Measurements from ENCODE around the gene MRPL49. TPM values are rescaled to one million over a fixed set of nuclear protein-coding genes. Genes with fewer than 3 reads are reported as not detected.
A peak's percentile ranks its signal among the peaks of the same experiment; 100 is the strongest.

The MRPL49 gene
- total and polyA plus RNA-seq, 2 of the 13 experiments (the other 11 are each of a cell fraction or from before 2014, with no cell fraction given) = 39.2 to 53.3 TPM

- peak; percentile 61 for TF ChIP-seq YY1 (IDR thresholded peaks at IDR 0.05; ENCODE audit: insufficient read depth, insufficient replicate concordance, low read depth, low read length)
- TF ChIP-seq ZSCAN25 (CRISPR knock-in tag; IDR thresholded peaks at IDR 0.05) = peak; percentile 35; the same call in 1 of the 2 replicates
- no peak for TF ChIP-seq ZSCAN9 (CRISPR knock-in tag; IDR thresholded peaks at IDR 0.05; ENCODE audit: borderline replicate concordance)
- peak; percentile 84 for TF ChIP-seq SALL2 (CRISPR knock-in tag; IDR thresholded peaks at IDR 0.05)
- 0 out of 2 replicates have a peak, but pooled peaks have one; percentile 53 for TF ChIP-seq EED (CRISPR knock-in tag; IDR thresholded peaks at IDR 0.05)
- TF ChIP-seq NFYC (CRISPR knock-in tag; IDR thresholded peaks at IDR 0.05) = peak; percentile 86
- TF ChIP-seq ETV5 (CRISPR knock-in tag; IDR thresholded peaks at IDR 0.05; ENCODE audit: borderline replicate concordance) = peak; percentile 34; the same call in 1 of the 2 replicates
- TF ChIP-seq, protein P1, sequence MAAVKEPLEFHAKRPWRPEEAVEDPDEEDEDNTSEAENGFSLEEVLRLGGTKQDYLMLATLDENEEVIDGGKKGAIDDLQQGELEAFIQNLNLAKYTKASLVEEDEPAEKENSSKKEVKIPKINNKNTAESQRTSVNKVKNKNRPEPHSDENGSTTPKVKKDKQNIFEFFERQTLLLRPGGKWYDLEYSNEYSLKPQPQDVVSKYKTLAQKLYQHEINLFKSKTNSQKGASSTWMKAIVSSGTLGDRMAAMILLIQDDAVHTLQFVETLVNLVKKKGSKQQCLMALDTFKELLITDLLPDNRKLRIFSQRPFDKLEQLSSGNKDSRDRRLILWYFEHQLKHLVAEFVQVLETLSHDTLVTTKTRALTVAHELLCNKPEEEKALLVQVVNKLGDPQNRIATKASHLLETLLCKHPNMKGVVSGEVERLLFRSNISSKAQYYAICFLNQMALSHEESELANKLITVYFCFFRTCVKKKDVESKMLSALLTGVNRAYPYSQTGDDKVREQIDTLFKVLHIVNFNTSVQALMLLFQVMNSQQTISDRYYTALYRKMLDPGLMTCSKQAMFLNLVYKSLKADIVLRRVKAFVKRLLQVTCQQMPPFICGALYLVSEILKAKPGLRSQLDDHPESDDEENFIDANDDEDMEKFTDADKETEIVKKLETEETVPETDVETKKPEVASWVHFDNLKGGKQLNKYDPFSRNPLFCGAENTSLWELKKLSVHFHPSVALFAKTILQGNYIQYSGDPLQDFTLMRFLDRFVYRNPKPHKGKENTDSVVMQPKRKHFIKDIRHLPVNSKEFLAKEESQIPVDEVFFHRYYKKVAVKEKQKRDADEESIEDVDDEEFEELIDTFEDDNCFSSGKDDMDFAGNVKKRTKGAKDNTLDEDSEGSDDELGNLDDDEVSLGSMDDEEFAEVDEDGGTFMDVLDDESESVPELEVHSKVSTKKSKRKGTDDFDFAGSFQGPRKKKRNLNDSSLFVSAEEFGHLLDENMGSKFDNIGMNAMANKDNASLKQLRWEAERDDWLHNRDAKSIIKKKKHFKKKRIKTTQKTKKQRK (IDR thresholded peaks at IDR 0.05; ENCODE audit: low read length) = no peak
- peak; percentile 35; the same call in 1 of the 2 replicates for TF ChIP-seq ZBTB7A (CRISPR knock-in tag; IDR thresholded peaks at IDR 0.05)
- 0 out of 2 replicates have a peak, but pooled peaks have one; percentile 23 for TF ChIP-seq KAT8 (CRISPR knock-in tag; IDR thresholded peaks at IDR 0.05)
- TF ChIP-seq NR2F6 (IDR thresholded peaks at IDR 0.05) = no peak
- 0 out of 2 replicates have a peak, but pooled peaks have one; percentile 23 for TF ChIP-seq NR2F6 (CRISPR knock-in tag; IDR thresholded peaks at IDR 0.05)
- TF ChIP-seq KAT2B (IDR thresholded peaks at IDR 0.05; ENCODE audit: borderline replicate concordance, low read depth, low read length) = no peak
- TF ChIP-seq CSRNP1 (CRISPR knock-in tag; IDR thresholded peaks at IDR 0.05) = peak; percentile 75
- TF ChIP-seq ZNF557 (CRISPR knock-in tag; IDR thresholded peaks at IDR 0.05) = 0 out of 2 replicates have a peak, but pooled peaks have one; percentile 48
- no peak for TF ChIP-seq CENPBD1 (CRISPR knock-in tag; IDR thresholded peaks at IDR 0.05; ENCODE audit: borderline replicate concordance, low read depth)
- TF ChIP-seq, protein P2, sequence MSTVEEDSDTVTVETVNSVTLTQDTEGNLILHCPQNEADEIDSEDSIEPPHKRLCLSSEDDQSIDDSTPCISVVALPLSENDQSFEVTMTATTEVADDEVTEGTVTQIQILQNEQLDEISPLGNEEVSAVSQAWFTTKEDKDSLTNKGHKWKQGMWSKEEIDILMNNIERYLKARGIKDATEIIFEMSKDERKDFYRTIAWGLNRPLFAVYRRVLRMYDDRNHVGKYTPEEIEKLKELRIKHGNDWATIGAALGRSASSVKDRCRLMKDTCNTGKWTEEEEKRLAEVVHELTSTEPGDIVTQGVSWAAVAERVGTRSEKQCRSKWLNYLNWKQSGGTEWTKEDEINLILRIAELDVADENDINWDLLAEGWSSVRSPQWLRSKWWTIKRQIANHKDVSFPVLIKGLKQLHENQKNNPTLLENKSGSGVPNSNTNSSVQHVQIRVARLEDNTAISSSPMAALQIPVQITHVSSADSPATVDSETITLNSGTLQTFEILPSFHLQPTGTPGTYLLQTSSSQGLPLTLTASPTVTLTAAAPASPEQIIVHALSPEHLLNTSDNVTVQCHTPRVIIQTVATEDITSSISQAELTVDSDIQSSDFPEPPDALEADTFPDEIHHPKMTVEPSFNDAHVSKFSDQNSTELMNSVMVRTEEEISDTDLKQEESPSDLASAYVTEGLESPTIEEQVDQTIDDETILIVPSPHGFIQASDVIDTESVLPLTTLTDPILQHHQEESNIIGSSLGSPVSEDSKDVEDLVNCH (CRISPR knock-in tag; IDR thresholded peaks at IDR 0.05) = no peak
- peak; percentile 47 for TF ChIP-seq MED8 (CRISPR knock-in tag; IDR thresholded peaks at IDR 0.05; ENCODE audit: insufficient replicate concordance)
Observed at GRCh38 chr11:65111744-65112545, 10.2 kb upstream of the MRPL49 start, which contains the start of gene TM7SF2 (continued).

All from HepG2 (cell line).